CD4-positive, alpha-beta T cell (primary cell): ENCODE results near the gene DNPH1. TPM values are rescaled to one million over a fixed set of nuclear protein-coding genes. Genes with fewer than 3 reads are reported as not detected.

Experiments
- ATAC-seq: fragments of 200-7000 bp; cut with Tn5 transposase; one replicate; pipeline ENCODE4 v1.10.0; 2022; ENCODE audit warnings: mild to moderate bottlenecking; ENCODE audit not compliant: poor library complexity
- CTCF ChIA-PET: fragments of 350-600 bp; sonication (Branson Sonifier 250); formaldehyde crosslinking; loops from one replicate; lab custom pipeline; 2021; ENCODE audit warnings: antibody characterized with exemption, inconsistent platforms; lab: Charles Lee
- POLR2A ChIA-PET: fragments of 350-600 bp; sonication (Branson Sonifier 250); formaldehyde crosslinking; loops from one replicate; lab custom pipeline; 2021; ENCODE audit warnings: antibody characterized with exemption, inconsistent platforms; lab: Charles Lee
- DNase-seq, 14 experiments: peaks; one replicate each; pipeline ENCODE4 v3.0.0-alpha.2; 2013 to 2020; ENCODE audit warnings: mixed read lengths in 2 of 14
- H3K27ac ChIP-seq, 2 donors: one replicate each; pipeline versions ENCODE4 v1.5.1 to v1.7.0; 2013; ENCODE audit warnings: low read length in 2 of 2, low read depth in 1 of 2, mild to moderate bottlenecking in 1 of 2
- H3K27me3 ChIP-seq, 2 experiments: 1 replicate in 1 of 2; 2 replicates in 1 of 2; pipeline versions ENCODE4 v1.6.1 to v1.7.0; 2013; ENCODE audit warnings: low read length in 2 of 2, control low read depth in 1 of 2, mild to moderate bottlenecking in 1 of 2, moderate library complexity in 1 of 2; ENCODE audit not compliant: insufficient read depth in 2 of 2, control insufficient read depth in 1 of 2
- H3K36me3 ChIP-seq: one replicate; pipeline ENCODE4 v1.6.1; 2013; ENCODE audit warnings: low read length, control low read depth; ENCODE audit not compliant: insufficient read depth
- H3K4me1 ChIP-seq: one replicate; pipeline ENCODE4 v1.6.1; 2013; ENCODE audit warnings: low read length, control low read depth; ENCODE audit not compliant: insufficient read depth
- H3K4me3 ChIP-seq: one replicate; pipeline ENCODE4 v1.5.1; 2013; ENCODE audit warnings: mild to moderate bottlenecking, low read length, moderate library complexity
- H3K9me3 ChIP-seq, 2 experiments: 1 replicate in 1 of 2; 2 replicates in 1 of 2; pipeline versions ENCODE4 v1.6.1 to v1.7.0; 2013; ENCODE audit warnings: low read length in 2 of 2, mild to moderate bottlenecking in 2 of 2, control low read depth in 1 of 2, moderate library complexity in 1 of 2; ENCODE audit not compliant: control insufficient read depth in 1 of 2, insufficient read depth in 1 of 2
- H3K27ac Mint-ChIP-seq: one replicate; pipeline ENCODE4 v1.8.0; 2020; ENCODE audit warnings: mixed read lengths
- H3K27me3 Mint-ChIP-seq: one replicate; pipeline ENCODE4 v1.8.0; 2021; ENCODE audit warnings: mixed read lengths
- H3K36me3 Mint-ChIP-seq: one replicate; pipeline ENCODE4 v1.8.0; 2021; ENCODE audit warnings: low read depth, mixed read lengths
- H3K4me1 Mint-ChIP-seq: one replicate; pipeline ENCODE4 v1.8.0; 2021; ENCODE audit warnings: low read depth, mixed read lengths
- H3K4me3 Mint-ChIP-seq: one replicate; pipeline ENCODE4 v1.8.0; 2020; ENCODE audit warnings: mild to moderate bottlenecking, mixed read lengths
- H3K9me3 Mint-ChIP-seq: one replicate; pipeline ENCODE4 v1.8.0; 2020; ENCODE audit warnings: mixed read lengths
- CTCF ChIP-seq: fragments of 200-600 bp; IDR thresholded peaks from one replicate; pipeline ENCODE4 v1.8.0; 2022; ENCODE audit warnings: antibody characterized with exemption, mild to moderate bottlenecking
- intact Hi-C, 2 experiments: fragments of 100-400 bp; cut with DNase I in 1 of 2; cut with micrococcal nuclease in 1 of 2; formaldehyde crosslinking; loops; one replicate each; pipeline versions ENCODE4 v1.15.1 to v1.9.0; 2023 to 2025; cut with DNase I, micrococcal nuclease
- total RNA-seq, 174 experiments: library from RNA in 2 of 174; stranded (reverse) in 2 of 174; gene quantifications; one replicate each; pipeline ENCODE4 v1.2.3 and lab custom pipeline; 2021 to 2026

DNPH1 gene
- total RNA-seq, 2 experiments from 2014 or later, result 27.3 to 30.6 TPM

- Histone ChIP-seq H3K9me3 (no peaks in the 10 kb centered on the region), H3K36me3 (no peaks in the 10 kb centered on the region), H3K27me3 (peaks cover 0 to 4% of the 10 kb centered on the region in 2 experiments), H3K4me1 (peaks cover 3% of the 10 kb centered on the region), H3K27ac (no peak overlapping the region), H3K4me3 (no peak overlapping the region)
- Mint-ChIP-seq H3K27ac (no peak overlapping the region), H3K27me3 (peaks cover 9% of the 10 kb centered on the region), H3K4me3 (no peak overlapping the region), H3K4me1 (no peaks in the 10 kb centered on the region), H3K36me3 (no peaks in the 10 kb centered on the region), H3K9me3 (no peaks in the 10 kb centered on the region)
- TF ChIP-seq CTCF, result no peak
- intact Hi-C loops, result loop anchor here in 1 of 2 experiments (5.0 kb wide), 1 partner anchor 71 kb away; no protein-coding TSS in a partner anchor
- ATAC-seq, result no peak
- POLR2A ChIA-PET, result no interaction called here
- no peak for DNase-seq
- CTCF ChIA-PET, result no interaction called here
Measured at GRCh38 chr6:43261198-43261597, 31.9 kb upstream of the DNPH1 start.

DNA sequence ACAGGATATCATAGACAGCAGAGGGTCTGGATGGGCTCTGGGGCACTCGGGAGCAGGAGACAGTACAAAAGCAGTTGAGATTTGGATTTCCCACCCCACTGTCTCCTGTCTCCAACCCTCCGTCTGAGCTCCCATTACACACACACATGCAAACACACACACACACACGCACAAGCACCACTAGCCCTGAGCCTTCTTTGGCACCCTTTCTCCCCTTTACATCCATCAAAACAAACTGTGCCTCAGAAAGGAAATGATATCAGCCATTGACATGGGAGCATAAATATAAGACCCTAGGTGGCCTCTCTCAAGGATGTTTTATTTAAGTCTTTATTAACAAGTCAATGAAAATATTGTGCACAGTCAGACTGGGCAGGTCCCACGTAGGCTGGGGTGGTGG lies 31.5 kb upstream of the DNPH1 start:
- peaks cover 3% of the 10 kb centered on the region for H3K4me1 ChIP-seq
- H3K9me3 Mint-ChIP-seq, result no peaks in the 10 kb centered on the region
- H3K27me3 ChIP-seq, result peaks cover 0 to 4% of the 10 kb centered on the region in 2 experiments
- H3K36me3 ChIP-seq, result no peaks in the 10 kb centered on the region
- POLR2A ChIA-PET, result no interaction called here
- no peak overlapping the region for H3K4me3 ChIP-seq
- no peak for TF ChIP-seq CTCF
- no peak overlapping the region for H3K27ac Mint-ChIP-seq
- H3K36me3 Mint-ChIP-seq, result no peaks in the 10 kb centered on the region
- no peaks in the 10 kb centered on the region for H3K4me1 Mint-ChIP-seq
- CTCF ChIA-PET, result no interaction called here
- H3K27ac ChIP-seq, result no peak overlapping the region
- DNase-seq, result no peak
- intact Hi-C loops, result loop anchor here in 1 of 2 experiments (5.0 kb wide), 1 partner anchor 72 kb away; no protein-coding TSS in a partner anchor
- ATAC-seq, result no peak
- H3K27me3 Mint-ChIP-seq, result peaks cover 11% of the 10 kb centered on the region
- H3K9me3 ChIP-seq, result no peaks in the 10 kb centered on the region
- no peak overlapping the region for H3K4me3 Mint-ChIP-seq

GRCh38 chr6:43258807-43259686 lies 29.8 kb upstream of the DNPH1 start:
- peaks cover 0 to 4% of the 10 kb centered on the region in 2 experiments for H3K27me3 ChIP-seq
- H3K9me3 ChIP-seq, result no peaks in the 10 kb centered on the region
- Mint-ChIP-seq H3K36me3 (no peaks in the 10 kb centered on the region), H3K4me1 (no peaks in the 10 kb centered on the region), H3K27ac (no peak overlapping the region), H3K27me3 (peaks cover 16% of the 10 kb centered on the region), H3K4me3 (no peak overlapping the region), H3K9me3 (no peaks in the 10 kb centered on the region)
- H3K36me3 ChIP-seq, result no peaks in the 10 kb centered on the region
- DNase-seq (no peak), ATAC-seq (no peak)
- no peak overlapping the region for H3K4me3 ChIP-seq
- intact Hi-C loops, result no loop called here
- ChIA-PET POLR2A (no interaction called here), CTCF (no interaction called here)
- peaks cover 3% of the 10 kb centered on the region for H3K4me1 ChIP-seq
- no peak for TF ChIP-seq CTCF
- H3K27ac ChIP-seq, result no peak overlapping the region
